ENCODE measurements around the gene NAMPT. TPM values are rescaled to one million over a fixed set of nuclear protein-coding genes. Genes with fewer than 3 reads are reported as not detected.

Gene NAMPT
- total RNA-seq, 4 donors from 2014 or later, result 274 to 823 (median 604) TPM

DNA sequence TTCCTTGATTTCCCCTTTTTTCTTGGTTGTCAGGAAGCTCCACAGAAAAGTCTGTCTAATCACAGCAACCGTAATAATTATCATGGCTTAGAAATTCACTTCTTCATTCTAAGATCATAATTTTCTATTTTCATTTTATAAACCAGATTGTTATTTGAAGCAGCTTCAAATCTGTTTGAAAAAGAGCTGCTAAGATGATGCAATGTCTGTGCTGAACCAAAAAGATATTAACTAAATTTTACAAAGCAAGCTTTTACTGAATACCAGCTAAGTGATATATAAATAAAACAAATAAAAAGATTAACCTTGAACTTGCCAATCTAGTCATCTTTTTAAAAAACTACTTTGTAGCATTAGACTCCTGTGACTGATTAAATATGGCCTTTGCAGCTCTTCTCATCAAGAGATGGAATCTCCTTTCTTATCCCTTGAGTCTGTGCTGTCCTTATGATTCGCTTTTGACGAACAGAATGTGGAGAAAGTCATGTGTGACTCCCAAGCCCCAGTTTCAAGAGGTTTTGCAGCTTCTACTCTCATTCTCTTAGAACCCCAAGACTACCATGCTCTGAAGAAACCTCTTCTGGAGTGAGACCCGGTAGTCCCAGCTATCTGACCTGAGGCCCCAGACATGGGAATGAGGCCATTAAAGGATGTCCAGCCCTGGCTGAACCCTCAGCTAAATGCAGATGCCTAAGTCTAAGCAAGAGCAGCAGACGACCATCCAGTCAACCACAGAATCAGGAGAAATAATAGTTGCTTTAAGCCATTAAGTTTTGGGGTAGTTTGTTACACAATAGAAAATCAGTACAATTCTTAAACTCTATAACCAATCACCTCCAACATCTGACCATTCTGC lies 14.4 kb downstream of the NAMPT start:
- intact Hi-C loops (cut with DNase I), result no loop called here

GRCh38 chr7:106269254-106269961 lies 15.4 kb downstream of the NAMPT start:
- 88 to 94% methylated on average over 4 of the region's 4 CpGs for WGBS, 2 donors
- TF ChIP-seq POLR2A (IDR thresholded peaks at IDR 0.05) (no peak), CTCF (IDR thresholded peaks at IDR 0.05) (no peak)
- H3K9me3 ChIP-seq, result no peaks in the 10 kb centered on the region
- no peak overlapping the region for H3K27ac ChIP-seq
- intact Hi-C loops (cut with DNase I), result no loop called here
- no peaks in the 10 kb centered on the region for H3K4me1 ChIP-seq
- peaks cover 6 to 100% (median 33%) of the 10 kb centered on the region in 3 donors for H3K36me3 ChIP-seq
- no peak overlapping the region for H3K4me3 ChIP-seq
- H3K27me3 ChIP-seq, result no peaks in the 10 kb centered on the region
- no peak for DNase-seq

More for the DNA sequence above, 14.4 kb downstream of the NAMPT start:
- DNase-seq, result no peak
- WGBS, 2 donors, result 82 to 89% methylated on average over 4 to 5 of the region's 5 CpGs
- Histone ChIP-seq H3K27me3 (no peaks in the 10 kb centered on the region), H3K4me3 (no peak overlapping the region), H3K36me3 (peaks cover 10 to 100% (median 38%) of the 10 kb centered on the region in 3 donors), H3K9me3 (no peaks in the 10 kb centered on the region), H3K4me1 (no peaks in the 10 kb centered on the region), H3K27ac (peak overlapping the region in 1 of 4 donors; percentile 4)
- TF ChIP-seq POLR2A (IDR thresholded peaks at IDR 0.05), result no peak
- TF ChIP-seq CTCF (IDR thresholded peaks at IDR 0.05), result no peak

GRCh38 chr7:106265133-106265532 lies 19.6 kb downstream of the NAMPT start:
- Histone ChIP-seq H3K27me3 (no peaks in the 10 kb centered on the region), H3K4me3 (no peak overlapping the region), H3K4me1 (peaks cover 0 to 2% (median 0%) of the 10 kb centered on the region in 3 donors), H3K9me3 (no peaks in the 10 kb centered on the region), H3K36me3 (peaks cover 0 to 100% (median 24%) of the 10 kb centered on the region in 3 donors), H3K27ac (no peak overlapping the region)
- no peak for DNase-seq
- no peak for TF ChIP-seq CTCF (IDR thresholded peaks at IDR 0.05)
- no peak for TF ChIP-seq POLR2A (IDR thresholded peaks at IDR 0.05)
- WGBS, 2 donors, result 86 to 98% methylated on average over 3 of the region's 3 CpGs
- intact Hi-C loops (cut with DNase I), result no loop called here

DNA sequence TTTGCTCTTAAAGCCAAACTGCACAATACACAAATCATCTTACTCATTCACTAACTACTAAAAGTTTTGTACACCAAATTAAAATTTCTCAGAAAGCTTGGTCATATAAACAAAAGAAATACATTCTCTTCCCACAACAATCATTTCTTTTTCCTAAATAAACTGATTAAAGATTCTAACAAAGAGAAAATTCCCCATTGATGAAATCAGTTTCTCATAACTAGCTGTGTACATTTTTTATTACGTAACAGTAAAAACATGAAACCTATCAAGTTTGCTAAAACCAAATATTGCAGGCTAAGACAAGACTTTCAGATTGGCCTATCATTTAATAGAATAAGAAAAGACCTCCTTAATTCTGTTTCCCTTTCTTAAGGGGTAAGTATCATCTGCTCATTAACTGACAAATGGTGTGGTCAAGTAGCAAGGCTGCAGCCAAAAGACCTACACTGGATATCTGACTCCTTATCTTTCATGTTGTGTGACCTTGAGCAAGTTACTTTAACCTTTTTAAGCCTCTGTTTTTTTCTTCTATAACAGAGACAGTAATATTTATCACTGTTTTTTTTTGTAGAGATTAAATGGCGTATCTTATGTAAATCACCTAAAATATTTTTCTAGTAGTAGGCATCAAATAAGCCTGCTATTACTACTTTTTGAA lies 22.4 kb downstream of the NAMPT start:
- WGBS, 2 donors, result 73 to 82% methylated on average over 2 of the region's 2 CpGs

More for the DNA sequence above, 22.4 kb downstream of the NAMPT start:
- no peak overlapping the region for H3K27ac ChIP-seq
- TF ChIP-seq CTCF (IDR thresholded peaks at IDR 0.05) (no peak), POLR2A (IDR thresholded peaks at IDR 0.05) (no peak)
- H3K36me3 ChIP-seq, result peaks cover 0 to 100% (median 28%) of the 10 kb centered on the region in 3 donors
- no peaks in the 10 kb centered on the region for H3K9me3 ChIP-seq
- DNase-seq, result no peak
- peaks cover 0 to 2% (median 0%) of the 10 kb centered on the region in 3 donors for H3K4me1 ChIP-seq
- no peak overlapping the region for H3K4me3 ChIP-seq
- H3K27me3 ChIP-seq, result no peaks in the 10 kb centered on the region
- intact Hi-C loops (cut with DNase I), result no loop called here

Data from esophagus squamous epithelium (tissue), 5 donors.